Natural killer cell (primary cell): ENCODE measurements around the gene RAB18. TPM values are rescaled to one million over a fixed set of nuclear protein-coding genes. Genes with fewer than 3 reads are reported as not detected.

ENCODE experiments used
- ATAC-seq, 3 donors: fragments of 150-1000 bp in 2 of 3; fragments of 200-7000 bp in 1 of 3; cut with Tn5 transposase; 1 replicate in 1 of 3; 2 replicates in 2 of 3; pipeline ENCODE4 v1.10.0; 2021; ENCODE audit warnings: mild to moderate bottlenecking in 2 of 3, moderate library complexity in 2 of 3
- DNase-seq, 2 donors: peaks; one replicate each; pipeline versions ENCODE4 v3.0.0 to v3.0.0-alpha.2; 2013 to 2021; ENCODE audit warnings: mixed read lengths in 1 of 2
- H3K27ac ChIP-seq: one replicate; pipeline ENCODE4 v1.5.1; 2013; ENCODE audit warnings: mild to moderate bottlenecking, low read length
- H3K27me3 ChIP-seq: one replicate; pipeline ENCODE4 v1.6.1; 2013; ENCODE audit warnings: low read length; ENCODE audit not compliant: control insufficient read depth, insufficient read depth
- H3K36me3 ChIP-seq: one replicate; pipeline ENCODE4 v1.6.1; 2013; ENCODE audit warnings: low read length; ENCODE audit not compliant: control insufficient read depth, insufficient read depth
- H3K4me1 ChIP-seq: one replicate; pipeline ENCODE4 v1.6.1; 2013; ENCODE audit warnings: low read length; ENCODE audit not compliant: control insufficient read depth, insufficient read depth
- H3K4me3 ChIP-seq: one replicate; pipeline ENCODE4 v1.5.1; 2013; ENCODE audit warnings: low read length
- H3K9me3 ChIP-seq: one replicate; pipeline ENCODE4 v1.6.1; 2013; ENCODE audit warnings: low read length; ENCODE audit not compliant: control insufficient read depth, insufficient read depth
- H3K27ac Mint-ChIP-seq, 2 donors: one replicate each; pipeline ENCODE4 v1.8.0; 2022; ENCODE audit warnings: mild to moderate bottlenecking in 2 of 2, mixed read lengths in 2 of 2, moderate library complexity in 1 of 2
- H3K27me3 Mint-ChIP-seq, 2 donors: one replicate each; pipeline ENCODE4 v1.8.0; 2022; ENCODE audit warnings: low read depth in 2 of 2, mixed read lengths in 2 of 2
- H3K36me3 Mint-ChIP-seq: one replicate; pipeline ENCODE4 v1.8.0; 2022; ENCODE audit warnings: mixed read lengths
- H3K4me1 Mint-ChIP-seq, 2 donors: one replicate each; pipeline ENCODE4 v1.8.0; 2022; ENCODE audit warnings: mixed read lengths in 2 of 2
- H3K4me3 Mint-ChIP-seq: one replicate; pipeline ENCODE4 v1.8.0; 2022; ENCODE audit warnings: mild to moderate bottlenecking, moderate library complexity, mixed read lengths
- H3K9me3 Mint-ChIP-seq, 2 donors: one replicate each; pipeline ENCODE4 v1.8.0; 2022; ENCODE audit warnings: mixed read lengths in 2 of 2
- WGBS: methylation state at CpG from one replicate; pipeline ENCODE4 v1.1.7; 2013; ENCODE audit warnings: missing lambda C conversion rate; ENCODE audit not compliant: insufficient coverage; 5-methylcytosine and 5-hydroxymethylcytosine counted together
- intact Hi-C: fragments of 100-400 bp; cut with micrococcal nuclease; formaldehyde crosslinking; loops from one replicate; pipeline ENCODE4 v1.14.2; 2022
- total RNA-seq, 4 donors: library from RNA; stranded (reverse); fragments of 120-200 nt in 1 of 4; gene quantifications; one replicate each; pipeline versions ENCODE4 v1.2.3 to v1.2.4, GENCODE V29; 2013 to 2022
- TF ChIP-seq, protein P1 (sequence below): fragments of 200-600 bp; IDR thresholded peaks from one replicate; pipeline ENCODE4 v1.8.0; 2022; ENCODE audit warnings: antibody characterized with exemption

The RAB18 gene
- total RNA-seq, 3 donors from 2014 or later (not counting 1 experiment from before 2014, with no cell fraction given) = 122 to 132 (median 122) TPM

DNA sequence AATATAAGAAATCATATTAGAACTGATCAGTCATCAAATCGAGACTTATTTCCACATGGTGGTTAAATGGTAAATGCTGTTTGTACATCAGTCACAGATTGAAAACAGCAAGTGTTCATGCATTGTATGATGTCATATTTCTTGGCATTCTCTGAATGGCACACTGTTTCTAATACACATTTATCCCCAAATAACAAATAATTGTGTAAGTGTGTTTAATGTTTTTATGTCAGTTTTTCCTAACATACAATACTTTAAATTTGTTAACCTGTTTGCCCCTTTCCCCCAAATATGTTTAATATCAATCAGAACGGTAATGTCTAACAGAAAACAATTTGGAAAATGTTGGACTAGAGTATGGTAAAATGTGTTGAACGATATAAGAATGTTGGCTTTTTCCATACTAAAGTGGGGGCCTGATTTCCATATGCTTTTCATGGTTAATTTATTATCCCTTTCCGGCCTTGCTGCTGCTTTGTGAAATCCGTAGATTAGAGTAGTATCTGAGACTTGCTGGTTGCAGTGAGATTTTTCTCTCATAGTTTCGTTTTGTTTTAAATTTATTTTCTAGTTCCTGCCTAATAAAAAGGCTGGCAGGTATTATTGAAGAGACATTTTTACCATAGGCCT is 23.7 kb downstream of the RAB18 start:
- no peaks in the 10 kb centered on the region for H3K36me3 ChIP-seq
- H3K9me3 Mint-ChIP-seq = no peaks in the 10 kb centered on the region
- DNase-seq (no peak), ATAC-seq (no peak)
- H3K4me1 ChIP-seq = no peaks in the 10 kb centered on the region
- no peaks in the 10 kb centered on the region for H3K27me3 Mint-ChIP-seq
- H3K36me3 Mint-ChIP-seq = peaks cover 9% of the 10 kb centered on the region
- H3K27ac ChIP-seq = no peak overlapping the region
- TF ChIP-seq, protein P1, sequence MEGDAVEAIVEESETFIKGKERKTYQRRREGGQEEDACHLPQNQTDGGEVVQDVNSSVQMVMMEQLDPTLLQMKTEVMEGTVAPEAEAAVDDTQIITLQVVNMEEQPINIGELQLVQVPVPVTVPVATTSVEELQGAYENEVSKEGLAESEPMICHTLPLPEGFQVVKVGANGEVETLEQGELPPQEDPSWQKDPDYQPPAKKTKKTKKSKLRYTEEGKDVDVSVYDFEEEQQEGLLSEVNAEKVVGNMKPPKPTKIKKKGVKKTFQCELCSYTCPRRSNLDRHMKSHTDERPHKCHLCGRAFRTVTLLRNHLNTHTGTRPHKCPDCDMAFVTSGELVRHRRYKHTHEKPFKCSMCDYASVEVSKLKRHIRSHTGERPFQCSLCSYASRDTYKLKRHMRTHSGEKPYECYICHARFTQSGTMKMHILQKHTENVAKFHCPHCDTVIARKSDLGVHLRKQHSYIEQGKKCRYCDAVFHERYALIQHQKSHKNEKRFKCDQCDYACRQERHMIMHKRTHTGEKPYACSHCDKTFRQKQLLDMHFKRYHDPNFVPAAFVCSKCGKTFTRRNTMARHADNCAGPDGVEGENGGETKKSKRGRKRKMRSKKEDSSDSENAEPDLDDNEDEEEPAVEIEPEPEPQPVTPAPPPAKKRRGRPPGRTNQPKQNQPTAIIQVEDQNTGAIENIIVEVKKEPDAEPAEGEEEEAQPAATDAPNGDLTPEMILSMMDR = no peak
- H3K27ac Mint-ChIP-seq = peak overlapping the region in 1 of 2 donors; percentile 13
- 75% methylated on average over 5 of the region's 6 CpGs for WGBS
- H3K4me1 Mint-ChIP-seq = peaks cover 60 to 62% of the 10 kb centered on the region in 2 donors
- H3K4me3 ChIP-seq = no peak overlapping the region
- intact Hi-C loops = no loop called here
- no peaks in the 10 kb centered on the region for H3K27me3 ChIP-seq
- no peaks in the 10 kb centered on the region for H3K9me3 ChIP-seq
- no peak overlapping the region for H3K4me3 Mint-ChIP-seq

DNA sequence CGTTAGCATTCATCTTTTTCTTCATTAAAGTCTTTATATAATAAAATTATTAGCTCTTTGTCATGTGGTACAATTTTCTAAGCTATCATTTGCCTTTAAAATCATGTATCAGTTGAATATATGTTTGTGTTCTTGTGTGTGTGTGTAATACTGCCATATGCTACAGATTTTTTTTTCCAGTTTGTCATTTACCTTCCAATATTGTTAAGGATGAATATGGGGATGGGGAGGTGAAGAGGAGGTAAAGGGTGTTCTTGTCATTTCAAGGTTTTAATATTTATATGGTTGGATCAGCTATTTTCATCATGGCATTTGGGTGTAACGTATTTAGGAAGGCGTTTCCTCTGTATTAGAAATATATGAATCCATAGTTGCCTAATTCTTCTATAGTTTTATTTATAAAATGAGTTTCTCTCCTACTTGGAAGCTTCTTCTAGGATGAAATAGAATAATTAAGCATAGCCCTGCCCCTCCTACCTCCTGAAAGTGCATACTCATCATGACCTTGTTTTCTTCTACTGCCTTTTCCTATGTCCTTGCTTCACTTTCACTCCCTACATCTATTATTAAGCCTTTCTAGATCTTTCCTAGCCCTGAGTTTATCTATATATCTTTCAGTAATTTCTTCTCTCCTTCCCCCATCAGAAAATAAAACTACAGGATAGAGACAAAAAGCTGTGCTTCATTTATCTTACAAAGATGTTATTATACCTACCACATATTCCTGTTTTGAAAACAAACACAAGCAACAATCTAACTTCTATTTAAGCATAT is 25.1 kb downstream of the RAB18 start:
- H3K4me1 ChIP-seq = no peaks in the 10 kb centered on the region
- no peaks in the 10 kb centered on the region for H3K27me3 Mint-ChIP-seq
- no peaks in the 10 kb centered on the region for H3K9me3 Mint-ChIP-seq
- TF ChIP-seq, protein P1 = no peak
- ATAC-seq = no peak
- intact Hi-C loops = no loop called here
- no CpG with 5 or more reads among the region's 3 CpGs for WGBS
- no peaks in the 10 kb centered on the region for H3K9me3 ChIP-seq
- H3K4me3 Mint-ChIP-seq = no peak overlapping the region
- H3K27ac Mint-ChIP-seq = peak overlapping the region; percentile 19 to 87
- peaks cover 51% of the 10 kb centered on the region in 2 donors for H3K4me1 Mint-ChIP-seq
- no peak overlapping the region for H3K27ac ChIP-seq
- H3K36me3 ChIP-seq = peaks cover 9% of the 10 kb centered on the region
- H3K4me3 ChIP-seq = no peak overlapping the region
- peaks cover 7% of the 10 kb centered on the region for H3K36me3 Mint-ChIP-seq
- DNase-seq = no peak
- H3K27me3 ChIP-seq = no peaks in the 10 kb centered on the region

DNA sequence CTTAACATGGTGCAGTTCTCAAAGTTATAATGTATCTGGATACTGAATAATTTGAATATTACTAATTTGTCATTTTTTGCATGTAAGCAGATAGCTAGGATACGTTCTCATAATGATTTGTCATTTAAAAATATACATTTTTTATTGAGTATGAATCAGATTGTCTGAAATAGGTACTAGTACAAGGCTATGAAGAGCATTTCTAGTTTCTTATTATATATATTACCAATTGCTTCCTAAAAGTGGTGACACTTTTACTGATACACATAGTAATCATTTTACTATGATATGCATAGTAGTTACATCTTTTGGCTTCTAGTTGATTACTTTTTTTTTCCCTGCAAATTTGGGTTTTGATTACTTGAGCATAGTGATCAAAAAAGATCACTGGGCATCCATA is 26.4 kb downstream of the RAB18 start:
- intact Hi-C loops = no loop called here
- Mint-ChIP-seq H3K4me3 (peak overlapping the region; percentile 22), H3K27ac (peak overlapping the region; percentile 87 to 89), H3K36me3 (no peaks in the 10 kb centered on the region), H3K27me3 (no peaks in the 10 kb centered on the region), H3K4me1 (peaks cover 39% of the 10 kb centered on the region in 2 donors), H3K9me3 (no peaks in the 10 kb centered on the region)
- H3K4me3 ChIP-seq = no peak overlapping the region
- H3K27ac ChIP-seq = no peak overlapping the region
- TF ChIP-seq, protein P1 = no peak
- no CpG with 5 or more reads among the region's 1 CpG for WGBS
- no peaks in the 10 kb centered on the region for H3K9me3 ChIP-seq
- no peaks in the 10 kb centered on the region for H3K4me1 ChIP-seq
- peaks cover 21% of the 10 kb centered on the region for H3K36me3 ChIP-seq
- H3K27me3 ChIP-seq = no peaks in the 10 kb centered on the region
- ATAC-seq = no peak
- no peak for DNase-seq
